GM21390 (cell line): ENCODE results near the gene TUBB8.
"Not testable (repeated sequence)": the region's sequence is repeated elsewhere in the genome, so short reads cannot be mapped to it uniquely, and the experiment has no call there.

ENCODE experiments used
- ATAC-seq: cut with Tn5 transposase; IDR thresholded peaks from one replicate; pipeline ENCODE4 v1.9.1; 2021; ENCODE audit not compliant: unreplicated experiment

TUBB8 gene

DNA sequence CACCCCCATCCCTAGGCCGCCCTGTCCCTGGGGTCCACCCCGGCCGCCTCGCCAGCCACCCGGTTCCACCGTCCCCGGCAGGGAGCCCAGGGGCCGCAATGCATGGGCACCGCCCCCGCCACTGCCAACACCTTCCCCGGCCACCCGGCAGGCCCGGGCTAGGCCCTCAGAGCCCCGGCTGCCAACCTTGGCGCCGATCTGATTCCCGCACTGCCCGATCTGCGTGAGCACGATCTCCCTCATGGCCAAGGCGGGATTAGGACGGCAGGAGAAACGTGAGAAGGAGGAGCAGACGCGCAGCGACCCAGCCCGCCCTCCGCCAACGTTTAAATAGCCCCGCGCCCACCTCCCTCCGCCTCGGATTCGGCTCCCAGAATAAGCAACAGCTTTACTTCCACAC lies at the start of gene TUBB8:
Gene TUBB8, minus strand, starts transcription at position 301 of the 400 bp plus-strand sequence. Its CDS starts 58 bp downstream, at position 243.
- ATAC-seq: no peak

DNA sequence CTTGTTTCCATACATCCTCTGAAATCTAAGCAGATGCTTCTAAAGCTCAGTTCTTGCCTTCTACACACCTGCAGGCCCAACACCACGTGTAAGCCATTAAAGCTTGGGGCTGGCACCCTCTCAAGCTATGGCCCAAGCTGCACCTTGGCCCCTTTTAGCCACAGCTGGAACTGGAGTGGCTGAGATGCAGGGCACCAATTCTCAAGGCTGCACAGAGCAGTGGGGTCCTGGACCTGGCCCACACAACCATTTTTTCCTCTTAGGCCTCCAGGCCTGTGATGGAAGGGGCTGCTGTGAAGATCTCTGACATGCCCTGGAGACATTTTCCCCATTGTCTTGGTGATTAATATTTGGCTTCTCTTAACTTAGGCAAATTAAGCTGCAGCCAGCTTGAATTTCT lies 47.4 kb upstream of the TUBB8 start:
- ATAC-seq: no peak

GRCh38 chr10:95356-96115 lies 46.4 kb upstream of the TUBB8 start:
- ATAC-seq: no peak

GRCh38 chr10:94613-95012 lies 45.5 kb upstream of the TUBB8 start:
- ATAC-seq: no peak

DNA sequence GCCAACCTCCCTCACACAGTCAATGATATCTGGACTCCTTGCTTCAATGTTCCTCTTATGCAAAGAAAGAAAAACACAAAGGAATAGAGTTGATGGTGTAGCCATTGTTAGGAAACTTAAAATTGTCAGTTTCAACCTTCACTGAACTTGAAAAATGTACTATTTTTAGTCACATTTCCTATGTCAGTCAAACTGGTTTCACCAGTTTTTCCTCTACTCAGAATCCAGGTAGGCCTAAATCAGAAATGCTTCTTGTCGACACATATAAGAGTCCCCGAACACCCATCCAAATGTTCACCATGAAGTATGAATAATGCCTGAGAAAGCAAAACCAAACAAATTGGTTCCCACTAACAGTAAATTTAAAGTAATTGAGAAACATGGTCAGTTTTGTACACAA lies 43.8 kb upstream of the TUBB8 start:
- ATAC-seq: no peak

DNA sequence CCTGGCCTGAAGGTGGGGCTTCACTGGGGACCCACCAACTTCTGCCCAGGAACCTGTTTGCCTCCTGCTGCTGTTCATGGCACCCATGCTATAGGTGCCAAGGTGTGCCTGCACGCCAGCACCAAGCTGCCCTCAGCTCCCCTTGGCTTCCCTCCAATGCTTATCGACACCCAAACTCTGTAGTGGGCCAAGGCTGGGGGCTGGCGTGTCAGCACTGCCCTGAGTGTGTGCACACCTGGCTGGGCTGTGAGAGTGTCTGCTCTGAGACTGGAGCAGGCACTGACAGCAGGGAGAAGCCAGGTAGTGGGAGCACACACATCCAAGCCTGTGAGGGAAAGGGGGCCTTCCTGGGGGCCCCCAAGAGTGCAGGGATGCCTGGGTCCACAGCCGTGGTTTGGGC lies 43.1 kb upstream of the TUBB8 start:
- ATAC-seq: no peak

DNA sequence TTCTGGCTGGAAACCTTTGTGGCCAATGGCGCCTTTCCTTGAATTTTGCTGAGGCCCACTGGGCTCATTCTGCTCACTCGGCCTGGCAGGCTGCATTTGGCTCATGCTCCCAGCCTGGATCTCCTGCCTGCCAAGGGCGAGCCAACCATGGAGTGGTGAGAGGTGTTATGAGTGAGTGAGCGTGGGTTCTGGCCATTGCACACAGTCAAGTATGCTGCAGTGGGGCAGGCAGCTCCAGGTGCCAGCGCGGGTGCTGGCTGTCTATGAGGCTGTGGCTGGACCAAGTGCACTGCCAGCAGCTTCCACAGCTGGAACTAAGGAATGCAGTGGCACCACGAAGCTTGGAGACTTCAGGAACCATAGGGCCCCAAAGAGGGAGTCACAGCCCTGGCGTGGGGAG lies 42.2 kb upstream of the TUBB8 start:
- no peak for ATAC-seq

GRCh38 chr10:90161-90560 lies 41.1 kb upstream of the TUBB8 start:
- ATAC-seq: no peak

GRCh38 chr10:89248-89647 lies 40.2 kb upstream of the TUBB8 start:
- no peak for ATAC-seq

- no peak for ATAC-seq
These were observed 39.2 kb upstream of the TUBB8 start for GRCh38 chr10:88253-88652.

- no peak for ATAC-seq
These were observed 38.3 kb upstream of the TUBB8 start for GRCh38 chr10:87177-88080.

DNA sequence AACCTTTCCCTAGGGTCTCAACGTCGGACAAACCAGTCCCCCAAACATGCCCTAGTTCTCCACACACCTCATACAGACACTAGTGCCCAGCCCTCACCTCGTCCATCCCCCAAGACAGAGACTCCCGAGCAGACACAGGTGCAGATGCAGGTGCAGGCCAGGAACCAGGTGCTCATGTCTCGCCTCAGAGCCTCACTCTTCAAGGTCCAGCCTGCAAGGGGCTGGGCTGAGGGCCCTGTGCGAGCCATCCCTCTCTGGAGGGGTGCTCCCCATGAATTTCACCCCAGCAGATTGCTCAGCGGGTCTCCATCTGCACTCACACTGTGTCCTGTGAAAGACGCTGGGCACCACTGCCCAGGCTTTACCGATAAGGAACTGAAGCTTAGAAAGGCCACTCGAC lies 36.9 kb upstream of the TUBB8 start:
- no peak for ATAC-seq

DNA sequence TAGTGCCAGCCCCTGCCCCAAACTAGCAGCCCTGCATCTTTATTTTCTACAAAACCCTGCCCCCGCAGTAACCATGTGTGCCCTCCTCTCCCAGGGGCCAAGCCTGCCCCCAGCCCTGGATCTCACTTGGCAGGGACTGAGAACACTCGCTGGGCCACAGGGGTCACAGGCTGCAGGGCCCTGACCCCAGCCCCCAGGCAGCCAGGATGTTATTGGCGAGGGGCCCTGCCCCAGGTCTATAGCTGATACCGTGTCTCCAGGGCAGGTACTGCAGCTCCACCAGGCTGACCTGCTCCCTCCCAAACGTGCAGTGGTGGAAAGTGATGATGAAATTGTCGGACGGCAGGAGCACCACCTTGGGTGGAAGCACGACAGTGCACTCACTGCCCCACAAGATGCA lies 35.9 kb upstream of the TUBB8 start:
- no peak for ATAC-seq

- ATAC-seq: no peak
These were observed 34.9 kb upstream of the TUBB8 start for GRCh38 chr10:83930-84530.

- ATAC-seq: no peak
These were observed 31.5 kb upstream of the TUBB8 start for GRCh38 chr10:80477-81105.

GRCh38 chr10:79532-80215 lies 30.6 kb upstream of the TUBB8 start:
- no peak for ATAC-seq

GRCh38 chr10:78556-78955 lies 29.5 kb upstream of the TUBB8 start:
- no peak for ATAC-seq

GRCh38 chr10:74266-74621 lies 25.1 kb upstream of the TUBB8 start:
- not testable (repeated sequence) for ATAC-seq

- ATAC-seq: not testable (repeated sequence)
These were observed 24.6 kb upstream of the TUBB8 start for GRCh38 chr10:73543-74265.

DNA sequence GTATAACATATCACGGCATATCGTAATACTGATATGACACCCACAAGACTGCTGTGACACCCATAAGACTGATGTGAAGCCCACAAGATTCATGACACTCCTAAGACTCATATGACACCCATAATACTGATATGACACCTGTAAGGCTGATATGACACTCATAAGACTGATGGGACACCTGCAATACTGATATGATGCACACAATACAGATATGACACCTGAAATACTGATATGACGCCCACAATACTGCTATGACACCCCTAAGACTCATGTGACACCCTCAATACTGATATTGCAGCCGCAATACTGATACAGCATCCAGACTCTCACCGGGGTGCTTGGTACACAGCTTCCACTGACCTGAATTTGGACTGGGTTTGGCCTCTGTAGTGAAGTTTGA lies 19.1 kb upstream of the TUBB8 start:
- ATAC-seq: not testable (repeated sequence)
